Esophagus squamous epithelium (tissue), 4 donors: Measurements from ENCODE around the gene APPBP2.

Source experiments
- CTCF ChIP-seq, 6 experiments: fragments of 450-650 bp in 4 of 6; fragments of 200-600 bp in 2 of 6; sonication (generic) in 2 of 6; IDR thresholded peaks; one replicate each; pipeline ENCODE4 v1.5.1; 2016 to 2019; ENCODE audit warnings: antibody characterized with exemption in 6 of 6, mild to moderate bottlenecking in 4 of 6, moderate library complexity in 4 of 6
- POLR2A ChIP-seq, 4 donors: fragments of 450-650 bp; IDR thresholded peaks; one replicate each; pipeline ENCODE4 v1.6.1; 2017; ENCODE audit warnings: antibody characterized with exemption in 4 of 4, mild to moderate bottlenecking in 4 of 4, moderate library complexity in 3 of 4

- TF ChIP-seq CTCF (IDR thresholded peaks at IDR 0.05) (no peak), POLR2A (IDR thresholded peaks at IDR 0.05) (no peak)
Measured at GRCh38 chr17:60401819-60402218, 124.2 kb downstream of the APPBP2 start.
